ENCODE measurements around the gene CYSTM1.
"Not testable (repeated sequence)": the region's sequence is repeated elsewhere in the genome, so short reads cannot be mapped to it uniquely, and the experiment has no call there.

The CYSTM1 gene

GRCh38 chr5:140178086-140178410 is 3.1 kb downstream of the CYSTM1 start:
- no peak for DNase-seq (ENCODE audit: low read depth in 2 of 2)

GRCh38 chr5:140178482-140179116 is 3.6 kb downstream of the CYSTM1 start:
- no peak for DNase-seq (ENCODE audit: low read depth in 2 of 2)

GRCh38 chr5:140181002-140181483 is 6.1 kb downstream of the CYSTM1 start:
- no peak for DNase-seq (ENCODE audit: low read depth in 2 of 2)

- DNase-seq (ENCODE audit: low read depth in 2 of 2), result no peak
Observed at GRCh38 chr5:140181525-140181924, 6.5 kb downstream of the CYSTM1 start.

- no peak for DNase-seq (ENCODE audit: low read depth in 2 of 2)
Observed at GRCh38 chr5:140182075-140182711, 7.2 kb downstream of the CYSTM1 start.

GRCh38 chr5:140182803-140183367 is 7.9 kb downstream of the CYSTM1 start:
- no peak for DNase-seq (ENCODE audit: low read depth in 2 of 2)

GRCh38 chr5:140185409-140185808 is 10.4 kb downstream of the CYSTM1 start:
- DNase-seq (ENCODE audit: low read depth in 2 of 2), result no peak

- no peak for DNase-seq (ENCODE audit: low read depth in 2 of 2)
Observed at GRCh38 chr5:140186267-140186671, 11.3 kb downstream of the CYSTM1 start.

GRCh38 chr5:140189253-140189652 is 14.3 kb downstream of the CYSTM1 start:
- DNase-seq (ENCODE audit: low read depth in 2 of 2), result no peak

GRCh38 chr5:140189977-140190871 is 15.2 kb downstream of the CYSTM1 start:
- DNase-seq (ENCODE audit: low read depth in 2 of 2), result no peak

- no peak for DNase-seq (ENCODE audit: low read depth in 2 of 2)
Observed at GRCh38 chr5:140190872-140191218, 15.9 kb downstream of the CYSTM1 start.

- no peak for DNase-seq (ENCODE audit: low read depth in 2 of 2)
Observed at GRCh38 chr5:140192715-140193430, 17.9 kb downstream of the CYSTM1 start.

- no peak for DNase-seq (ENCODE audit: low read depth in 2 of 2)
Observed at GRCh38 chr5:140194662-140195061, 19.7 kb downstream of the CYSTM1 start.

- no peak for DNase-seq (ENCODE audit: low read depth in 2 of 2)
Observed at GRCh38 chr5:140196115-140196814, 21.3 kb downstream of the CYSTM1 start.

- DNase-seq (ENCODE audit: low read depth in 2 of 2), result no peak
Observed at GRCh38 chr5:140197023-140197422, 22.0 kb downstream of the CYSTM1 start.

GRCh38 chr5:140198915-140199314 is 23.9 kb downstream of the CYSTM1 start:
- not testable (repeated sequence) for DNase-seq (ENCODE audit: low read depth in 2 of 2)

- no peak for DNase-seq (ENCODE audit: low read depth in 2 of 2)
Observed at GRCh38 chr5:140202078-140202477, 27.1 kb downstream of the CYSTM1 start.

GRCh38 chr5:140202610-140203009 is 27.6 kb downstream of the CYSTM1 start:
- no peak for DNase-seq (ENCODE audit: low read depth in 2 of 2)

- no peak for DNase-seq (ENCODE audit: low read depth in 2 of 2)
Observed at GRCh38 chr5:140205216-140205615, 30.2 kb downstream of the CYSTM1 start.

- no peak for DNase-seq (ENCODE audit: low read depth in 2 of 2)
Observed at GRCh38 chr5:140205952-140206351, 31.0 kb downstream of the CYSTM1 start.

Data from stimulated activated CD8-positive, alpha-beta memory T cell treated with anti-CD3 and anti-CD28 coated beads, Interleukin-2, amount 100 ng/mL, for 1 hour (primary cell).